HG03558 (cell line): ENCODE results near the gene PHF21A.
A peak's percentile ranks its signal among the peaks of the same experiment; 100 is the strongest.

ENCODE experiments used
- ATAC-seq: cut with Tn5 transposase; IDR thresholded peaks from one replicate; pipeline ENCODE4 v1.9.1; 2021; ENCODE audit warnings: moderate number of reproducible peaks; ENCODE audit not compliant: unreplicated experiment; ENCODE audit errors: extremely low read depth

Gene PHF21A

GRCh38 chr11:45926536-45927331 lies 194.5 kb downstream of the PHF21A start:
- ATAC-seq, result no peak

GRCh38 chr11:45926001-45926401 lies 195.3 kb downstream of the PHF21A start:
- no peak for ATAC-seq

GRCh38 chr11:45925550-45925949 lies 195.7 kb downstream of the PHF21A start:
- no peak for ATAC-seq

GRCh38 chr11:45924927-45925326 lies 196.3 kb downstream of the PHF21A start:
- ATAC-seq, result no peak

- ATAC-seq, result no peak
Observed at GRCh38 chr11:45924036-45924915, 197.0 kb downstream of the PHF21A start.

- ATAC-seq, result no peak
Observed at GRCh38 chr11:45922425-45923082, 198.7 kb downstream of the PHF21A start, which contains the start of gene LARGE2. LARGE2 (plus strand) TSS chr11:45922656; CDS start chr11:45922883, 227 bp downstream.

- ATAC-seq, result no peak
Observed at GRCh38 chr11:45921561-45922424, 199.5 kb downstream of the PHF21A start.

GRCh38 chr11:45920531-45921477 lies 200.4 kb downstream of the PHF21A start:
- no peak for ATAC-seq

GRCh38 chr11:45919806-45920530 lies 201.3 kb downstream of the PHF21A start:
- ATAC-seq, result no peak

- no peak for ATAC-seq
Observed at GRCh38 chr11:45918962-45919675, 202.1 kb downstream of the PHF21A start.

GRCh38 chr11:45918331-45918941 lies 202.8 kb downstream of the PHF21A start:
- no peak for ATAC-seq

GRCh38 chr11:45917623-45918330 lies 203.5 kb downstream of the PHF21A start, which contains the start of gene PEX16:
PEX16 (minus strand) TSS chr11:45917877; CDS start chr11:45917811, 66 bp downstream.
- peak; percentile 59 for ATAC-seq

GRCh38 chr11:45917286-45917622 lies 204.0 kb downstream of the PHF21A start:
- no peak for ATAC-seq

- no peak for ATAC-seq
Observed at GRCh38 chr11:45915446-45915845, 205.8 kb downstream of the PHF21A start.

- ATAC-seq, result no peak
Observed at GRCh38 chr11:45913942-45914635, 207.2 kb downstream of the PHF21A start.

GRCh38 chr11:45913514-45913913 lies 207.7 kb downstream of the PHF21A start:
- ATAC-seq, result no peak
